PC-3 (cell line): Measurements from ENCODE around the gene PUM2.

Experiments
- CTCF ChIP-seq: fragments of 300-600 bp; sonication (generic); conservative IDR thresholded peaks from 2 replicates; pipeline ENCODE4 v1.5.1; 2017; ENCODE audit warnings: antibody characterized with exemption, low read depth, mild to moderate bottlenecking, low read length
- EZH2 ChIP-seq: fragments of 300-600 bp; sonication (generic); IDR thresholded peaks from one replicate; pipeline ENCODE4 v1.6.1; 2017; ENCODE audit warnings: antibody characterized with exemption, mild to moderate bottlenecking, low read length; ENCODE audit not compliant: unreplicated experiment
- EZH2phosphoT487 ChIP-seq: fragments of 300-600 bp; sonication (generic); IDR thresholded peaks from 2 replicates; pipeline ENCODE4 v1.6.1; 2018; ENCODE audit warnings: mild to moderate bottlenecking, antibody characterized with exemption, low read length, borderline replicate concordance

DNA sequence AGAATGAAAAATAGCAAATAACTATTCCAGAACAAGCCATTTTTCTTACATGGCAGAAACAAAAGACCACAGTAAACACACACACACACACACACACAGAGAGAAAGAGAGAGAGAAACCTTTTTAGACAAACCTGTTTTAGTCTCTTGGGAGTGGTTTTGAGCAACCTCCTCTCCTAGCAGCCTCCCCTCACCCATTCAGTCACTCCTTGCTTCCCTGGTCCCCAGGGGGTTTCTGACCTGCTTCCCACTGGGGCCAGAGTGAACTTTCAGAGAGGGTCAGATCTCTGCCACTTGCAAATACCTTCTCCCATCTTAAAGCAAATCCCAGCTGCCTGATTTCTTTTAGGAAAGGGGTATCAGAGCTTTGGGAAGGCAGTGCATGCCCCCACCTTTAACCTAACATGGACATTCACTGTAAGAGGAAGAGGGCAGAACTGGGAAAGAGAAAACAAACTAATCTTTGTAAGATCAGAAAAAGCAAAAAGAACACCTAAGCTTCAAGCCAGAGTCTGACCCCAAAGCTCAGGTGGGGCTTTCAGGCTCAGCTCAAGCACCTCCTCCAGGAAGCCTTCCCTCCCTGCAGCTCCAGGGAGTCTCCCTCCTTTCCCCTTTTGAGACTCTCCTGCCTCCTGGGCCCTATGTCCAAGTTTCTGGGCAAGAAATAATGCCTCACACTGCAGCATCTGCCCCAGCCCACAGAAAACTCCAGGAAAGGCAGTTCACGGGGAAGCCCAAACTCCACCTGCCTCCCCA, 128.5 kb downstream of the PUM2 start:
- TF ChIP-seq CTCF: no peak
- no peak for TF ChIP-seq EZH2
- no peak for TF ChIP-seq EZH2phosphoT487
